ENCODE measurements around the gene CFAP65.

CFAP65 gene

GRCh38 chr2:218956039-218956438, 85.3 kb downstream of the CFAP65 start:
- Histone ChIP-seq H2AFZ (ENCODE audit: low read depth, low read length) (no peak overlapping the region), H3K9ac (ENCODE audit: low read length) (no peak overlapping the region), H3K36me3 (replicated peaks; ENCODE audit: low read depth, low read length) (no peaks in the 10 kb centered on the region), H3K4me1 (ENCODE audit: low read length) (peaks cover 5% of the 10 kb centered on the region; the same call in 1 of the 2 replicates), H4K20me1 (ENCODE audit: insufficient read depth, low read length) (no peaks in the 10 kb centered on the region), H3K27me3 (ENCODE audit: low read depth, low read length) (no peaks in the 10 kb centered on the region), H3K4me2 (ENCODE audit: low read length) (no peak overlapping the region), H3K4me3 (ENCODE audit: low read length) (no peak overlapping the region), H3K9me3 (ENCODE audit: insufficient read depth, low read length) (no peaks in the 10 kb centered on the region), H3K27ac (ENCODE audit: low read length) (no peak overlapping the region), H3K79me2 (ENCODE audit: low read length) (no peaks in the 10 kb centered on the region)
- no peak for TF ChIP-seq EZH2phosphoT487 (IDR thresholded peaks at IDR 0.05; ENCODE audit: low read depth)
- TF ChIP-seq CTCF (IDR thresholded peaks at IDR 0.05; ENCODE audit: low read depth, low read length), result no peak

- Histone ChIP-seq H3K36me3 (replicated peaks; ENCODE audit: low read depth, low read length) (no peaks in the 10 kb centered on the region), H3K9me3 (ENCODE audit: insufficient read depth, low read length) (no peaks in the 10 kb centered on the region), H3K9ac (ENCODE audit: low read length) (no peak overlapping the region), H4K20me1 (ENCODE audit: insufficient read depth, low read length) (no peaks in the 10 kb centered on the region), H3K27ac (ENCODE audit: low read length) (no peak overlapping the region), H3K79me2 (ENCODE audit: low read length) (no peaks in the 10 kb centered on the region), H3K4me1 (ENCODE audit: low read length) (peaks cover 5% of the 10 kb centered on the region; the same call in 1 of the 2 replicates), H3K4me3 (ENCODE audit: low read length) (no peak overlapping the region), H3K4me2 (ENCODE audit: low read length) (no peak overlapping the region), H3K27me3 (ENCODE audit: low read depth, low read length) (no peaks in the 10 kb centered on the region), H2AFZ (ENCODE audit: low read depth, low read length) (no peak overlapping the region)
- no peak for TF ChIP-seq CTCF (IDR thresholded peaks at IDR 0.05; ENCODE audit: low read depth, low read length)
Measured at GRCh38 chr2:218954541-218955300, 86.6 kb downstream of the CFAP65 start.

GRCh38 chr2:218953366-218953954, 87.9 kb downstream of the CFAP65 start:
- Histone ChIP-seq H3K4me2 (ENCODE audit: low read length) (no peak overlapping the region), H3K4me3 (ENCODE audit: low read length) (no peak overlapping the region), H2AFZ (ENCODE audit: low read depth, low read length) (no peak overlapping the region), H4K20me1 (ENCODE audit: insufficient read depth, low read length) (no peaks in the 10 kb centered on the region), H3K27me3 (ENCODE audit: low read depth, low read length) (no peaks in the 10 kb centered on the region), H3K9ac (ENCODE audit: low read length) (no peak overlapping the region), H3K36me3 (replicated peaks; ENCODE audit: low read depth, low read length) (no peaks in the 10 kb centered on the region), H3K79me2 (ENCODE audit: low read length) (no peaks in the 10 kb centered on the region), H3K27ac (ENCODE audit: low read length) (no peak overlapping the region), H3K4me1 (ENCODE audit: low read length) (no peaks in the 10 kb centered on the region), H3K9me3 (ENCODE audit: insufficient read depth, low read length) (no peaks in the 10 kb centered on the region)
- TF ChIP-seq EZH2phosphoT487 (IDR thresholded peaks at IDR 0.05; ENCODE audit: low read depth), result no peak
- TF ChIP-seq CTCF (IDR thresholded peaks at IDR 0.05; ENCODE audit: low read depth, low read length), result no peak

All from OCI-LY3 (cell line).